ENCODE data around the gene LRRC3C. TPM values are rescaled to one million over a fixed set of nuclear protein-coding genes. Genes with fewer than 3 reads are reported as not detected.
"Not testable (repeated sequence)": the region's sequence is repeated elsewhere in the genome, so short reads cannot be mapped to it uniquely, and the experiment has no call there.

The LRRC3C gene
- total RNA-seq, 1 donor from 2014 or later, result not detected

GRCh38 chr17:39898088-39898487, 29.4 kb upstream of the LRRC3C start:
- Mint-ChIP-seq H3K27ac (ENCODE audit: unreplicated experiment) (no peak overlapping the region), H3K4me1 (ENCODE audit: low read depth, unreplicated experiment) (no peaks in the 10 kb centered on the region), H3K36me3 (ENCODE audit: unreplicated experiment) (no peaks in the 10 kb centered on the region), H3K27me3 (ENCODE audit: unreplicated experiment) (peaks cover 5% of the 10 kb centered on the region), H3K9me3 (ENCODE audit: unreplicated experiment) (no peaks in the 10 kb centered on the region), H3K4me3 (ENCODE audit: unreplicated experiment) (no peak overlapping the region)
- TF ChIP-seq, protein P1, sequence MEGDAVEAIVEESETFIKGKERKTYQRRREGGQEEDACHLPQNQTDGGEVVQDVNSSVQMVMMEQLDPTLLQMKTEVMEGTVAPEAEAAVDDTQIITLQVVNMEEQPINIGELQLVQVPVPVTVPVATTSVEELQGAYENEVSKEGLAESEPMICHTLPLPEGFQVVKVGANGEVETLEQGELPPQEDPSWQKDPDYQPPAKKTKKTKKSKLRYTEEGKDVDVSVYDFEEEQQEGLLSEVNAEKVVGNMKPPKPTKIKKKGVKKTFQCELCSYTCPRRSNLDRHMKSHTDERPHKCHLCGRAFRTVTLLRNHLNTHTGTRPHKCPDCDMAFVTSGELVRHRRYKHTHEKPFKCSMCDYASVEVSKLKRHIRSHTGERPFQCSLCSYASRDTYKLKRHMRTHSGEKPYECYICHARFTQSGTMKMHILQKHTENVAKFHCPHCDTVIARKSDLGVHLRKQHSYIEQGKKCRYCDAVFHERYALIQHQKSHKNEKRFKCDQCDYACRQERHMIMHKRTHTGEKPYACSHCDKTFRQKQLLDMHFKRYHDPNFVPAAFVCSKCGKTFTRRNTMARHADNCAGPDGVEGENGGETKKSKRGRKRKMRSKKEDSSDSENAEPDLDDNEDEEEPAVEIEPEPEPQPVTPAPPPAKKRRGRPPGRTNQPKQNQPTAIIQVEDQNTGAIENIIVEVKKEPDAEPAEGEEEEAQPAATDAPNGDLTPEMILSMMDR (IDR thresholded peaks at IDR 0.05; ENCODE audit: partially characterized antibody, unreplicated experiment), result no peak
- DNase-seq, result no peak

GRCh38 chr17:39899215-39899614, 28.3 kb upstream of the LRRC3C start:
- no peaks in the 10 kb centered on the region for H3K4me1 Mint-ChIP-seq (ENCODE audit: low read depth, unreplicated experiment)
- no peak for DNase-seq
- H3K9me3 Mint-ChIP-seq (ENCODE audit: unreplicated experiment), result no peaks in the 10 kb centered on the region
- no peak overlapping the region for H3K27ac Mint-ChIP-seq (ENCODE audit: unreplicated experiment)
- peaks cover 5% of the 10 kb centered on the region for H3K27me3 Mint-ChIP-seq (ENCODE audit: unreplicated experiment)
- H3K4me3 Mint-ChIP-seq (ENCODE audit: unreplicated experiment), result no peak overlapping the region
- TF ChIP-seq, protein P1 (IDR thresholded peaks at IDR 0.05; ENCODE audit: partially characterized antibody, unreplicated experiment), result no peak
- H3K36me3 Mint-ChIP-seq (ENCODE audit: unreplicated experiment), result no peaks in the 10 kb centered on the region

GRCh38 chr17:39902027-39902426, 25.5 kb upstream of the LRRC3C start:
- not testable (repeated sequence) for H3K4me3 Mint-ChIP-seq (ENCODE audit: unreplicated experiment); H3K36me3 Mint-ChIP-seq (ENCODE audit: unreplicated experiment); H3K27ac Mint-ChIP-seq (ENCODE audit: unreplicated experiment); H3K4me1 Mint-ChIP-seq (ENCODE audit: low read depth, unreplicated experiment); DNase-seq; H3K9me3 Mint-ChIP-seq (ENCODE audit: unreplicated experiment); H3K27me3 Mint-ChIP-seq (ENCODE audit: unreplicated experiment)

GRCh38 chr17:39903158-39903884, 24.2 kb upstream of the LRRC3C start:
- H3K36me3 Mint-ChIP-seq (ENCODE audit: unreplicated experiment), result peaks cover 4% of the 10 kb centered on the region
- DNase-seq, result no peak
- H3K27me3 Mint-ChIP-seq (ENCODE audit: unreplicated experiment), result no peaks in the 10 kb centered on the region
- no peaks in the 10 kb centered on the region for H3K4me1 Mint-ChIP-seq (ENCODE audit: low read depth, unreplicated experiment)
- no peak overlapping the region for H3K27ac Mint-ChIP-seq (ENCODE audit: unreplicated experiment)
- no peak overlapping the region for H3K4me3 Mint-ChIP-seq (ENCODE audit: unreplicated experiment)
- TF ChIP-seq, protein P1 (IDR thresholded peaks at IDR 0.05; ENCODE audit: partially characterized antibody, unreplicated experiment), result no peak
- no peaks in the 10 kb centered on the region for H3K9me3 Mint-ChIP-seq (ENCODE audit: unreplicated experiment)

DNA sequence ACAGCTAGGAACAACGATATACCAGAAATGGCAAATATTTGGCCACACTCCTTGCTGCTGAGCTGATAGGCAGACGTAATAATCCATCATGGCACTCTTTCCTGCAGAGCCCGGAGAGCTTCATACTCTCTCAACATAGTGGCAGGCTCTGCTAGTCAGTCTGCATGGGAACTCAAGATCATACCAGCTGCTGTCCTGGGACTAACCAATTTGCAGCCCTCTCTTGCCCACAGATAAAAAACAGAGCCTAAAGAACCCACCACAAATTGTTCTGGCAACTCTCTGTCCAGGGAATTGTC, 22.6 kb upstream of the LRRC3C start:
- TF ChIP-seq, protein P1 (IDR thresholded peaks at IDR 0.05; ENCODE audit: partially characterized antibody, unreplicated experiment), result no peak
- Mint-ChIP-seq H3K4me1 (ENCODE audit: low read depth, unreplicated experiment) (no peaks in the 10 kb centered on the region), H3K4me3 (ENCODE audit: unreplicated experiment) (no peak overlapping the region), H3K27ac (ENCODE audit: unreplicated experiment) (no peak overlapping the region), H3K9me3 (ENCODE audit: unreplicated experiment) (no peaks in the 10 kb centered on the region), H3K27me3 (ENCODE audit: unreplicated experiment) (no peaks in the 10 kb centered on the region), H3K36me3 (ENCODE audit: unreplicated experiment) (peaks cover 4% of the 10 kb centered on the region)
- no peak for DNase-seq
